GM21360 (cell line): ENCODE data around the gene IL36B.
"Not testable (repeated sequence)": the region's sequence is repeated elsewhere in the genome, so short reads cannot be mapped to it uniquely, and the experiment has no call there.

ENCODE experiments used
- ATAC-seq: cut with Tn5 transposase; IDR thresholded peaks from one replicate; pipeline ENCODE4 v1.9.1; 2021; ENCODE audit warnings: mild to moderate bottlenecking, moderate library complexity; ENCODE audit not compliant: unreplicated experiment

IL36B gene

DNA sequence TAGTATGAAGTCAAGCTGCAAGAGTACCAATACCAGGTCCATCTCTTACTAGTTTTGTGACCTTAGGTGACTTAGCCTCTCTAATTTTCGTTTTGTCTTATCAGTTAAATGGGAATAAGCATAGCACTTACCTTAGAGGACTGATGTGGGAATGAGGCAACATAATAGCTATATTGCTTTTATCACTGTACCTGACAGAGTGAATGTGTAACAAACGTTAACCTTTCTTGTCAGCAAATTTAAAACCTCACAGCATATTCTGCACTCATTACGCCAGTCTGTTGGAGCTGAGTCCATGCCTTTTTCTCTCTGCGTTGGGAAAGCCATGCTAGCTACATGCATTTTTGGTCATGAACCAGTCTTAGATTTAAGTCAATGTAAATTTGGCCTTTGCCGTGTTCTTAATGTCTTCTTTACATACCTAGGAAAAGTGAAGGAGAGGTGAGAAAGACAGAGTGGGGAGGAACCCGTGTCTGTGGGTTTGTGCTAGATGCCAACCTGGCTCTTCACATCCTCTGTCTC, at the start of gene IL36B:
Gene IL36B, minus strand, starts transcription at position 472 of the 522 bp plus-strand sequence.
- no peak for ATAC-seq

GRCh38 chr2:113102133-113102532, 49.5 kb upstream of the IL36B start:
- no peak for ATAC-seq

GRCh38 chr2:113098532-113098931, 45.9 kb upstream of the IL36B start:
- ATAC-seq: no peak

- no peak for ATAC-seq
Observed at GRCh38 chr2:113098041-113098440, 45.4 kb upstream of the IL36B start.

GRCh38 chr2:113096842-113097618, 44.4 kb upstream of the IL36B start:
- not testable (repeated sequence) for ATAC-seq

- not testable (repeated sequence) for ATAC-seq
Observed at GRCh38 chr2:113096306-113096705, 43.6 kb upstream of the IL36B start.

- ATAC-seq: no peak
Observed at GRCh38 chr2:113093613-113093977, 40.9 kb upstream of the IL36B start.

DNA sequence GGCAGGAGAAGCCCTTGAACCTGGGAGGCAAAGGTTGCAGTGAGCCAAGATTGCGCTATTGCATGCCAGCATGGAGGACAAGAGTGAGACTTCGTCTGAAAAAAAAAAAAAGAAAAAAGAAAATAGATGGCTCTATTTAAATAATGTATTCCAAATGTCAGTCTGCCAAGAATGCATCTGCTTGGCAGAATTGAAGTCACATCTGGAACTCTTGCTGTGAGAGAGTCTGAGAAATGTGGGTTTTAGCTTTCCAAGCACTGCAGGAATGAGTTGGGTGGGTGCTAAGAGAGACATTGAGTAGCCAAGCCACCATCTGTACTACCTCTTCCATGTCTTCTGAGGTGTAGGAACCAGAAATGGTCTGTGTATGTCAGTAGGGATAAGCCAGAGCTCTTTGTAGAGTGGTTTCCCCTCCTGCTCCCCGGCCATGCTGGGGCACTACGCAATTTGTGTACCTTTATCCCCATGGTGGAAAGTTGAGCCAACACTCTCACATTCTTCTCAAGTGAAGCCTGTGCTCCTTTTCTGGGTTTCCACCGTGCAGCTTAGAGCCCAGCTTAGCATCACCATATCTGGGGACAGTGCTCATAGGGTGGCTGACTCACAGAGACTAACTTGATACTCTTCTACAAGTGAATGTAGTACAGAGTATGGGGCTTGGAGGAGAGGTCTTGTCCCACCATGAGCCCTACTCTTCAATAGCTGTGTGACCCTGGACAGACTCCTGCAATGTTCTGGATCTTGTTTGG, 40.4 kb upstream of the IL36B start:
- no peak for ATAC-seq

GRCh38 chr2:113091231-113091896, 38.7 kb upstream of the IL36B start:
- ATAC-seq: no peak

DNA sequence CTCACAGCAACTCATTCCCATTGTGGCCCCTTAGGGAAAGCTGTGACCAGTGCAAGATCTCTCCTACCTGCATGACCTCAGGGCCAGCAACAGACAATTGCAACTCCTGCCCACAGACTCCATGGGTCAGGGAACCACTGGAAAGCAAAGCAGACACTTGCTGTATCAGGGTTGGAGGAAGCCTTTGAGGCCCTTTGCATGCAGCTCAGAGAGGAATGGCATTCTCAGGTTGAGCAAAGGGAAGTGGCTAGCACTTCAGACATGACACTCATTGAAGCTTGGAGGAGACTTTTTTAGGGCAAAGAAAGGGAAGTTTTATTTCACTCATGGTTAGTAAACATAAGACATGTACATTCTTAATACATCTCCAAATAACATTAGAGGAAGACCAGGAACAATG, 37.2 kb upstream of the IL36B start:
- no peak for ATAC-seq

- ATAC-seq: no peak
Observed at GRCh38 chr2:113088213-113088992, 35.7 kb upstream of the IL36B start.

DNA sequence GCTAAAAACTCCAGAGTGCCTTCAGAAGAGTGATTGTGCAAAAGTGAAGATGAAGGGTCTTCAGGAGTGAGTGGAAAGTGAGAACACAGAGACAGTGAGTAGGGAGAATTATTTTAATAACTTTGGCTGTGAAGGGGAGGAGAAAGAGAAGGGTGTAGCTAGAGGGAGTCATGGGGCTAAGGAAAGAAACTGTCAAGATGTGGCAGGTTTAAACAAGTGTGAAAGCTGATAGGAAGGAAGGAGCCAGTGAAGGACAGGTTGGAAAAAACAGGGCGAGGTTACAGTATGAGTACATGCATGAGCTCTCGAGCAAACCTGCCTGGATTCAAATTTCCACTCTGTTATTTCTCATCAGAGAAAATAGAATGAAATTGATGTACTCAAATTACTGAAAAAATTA, 32.9 kb upstream of the IL36B start:
- ATAC-seq: no peak

DNA sequence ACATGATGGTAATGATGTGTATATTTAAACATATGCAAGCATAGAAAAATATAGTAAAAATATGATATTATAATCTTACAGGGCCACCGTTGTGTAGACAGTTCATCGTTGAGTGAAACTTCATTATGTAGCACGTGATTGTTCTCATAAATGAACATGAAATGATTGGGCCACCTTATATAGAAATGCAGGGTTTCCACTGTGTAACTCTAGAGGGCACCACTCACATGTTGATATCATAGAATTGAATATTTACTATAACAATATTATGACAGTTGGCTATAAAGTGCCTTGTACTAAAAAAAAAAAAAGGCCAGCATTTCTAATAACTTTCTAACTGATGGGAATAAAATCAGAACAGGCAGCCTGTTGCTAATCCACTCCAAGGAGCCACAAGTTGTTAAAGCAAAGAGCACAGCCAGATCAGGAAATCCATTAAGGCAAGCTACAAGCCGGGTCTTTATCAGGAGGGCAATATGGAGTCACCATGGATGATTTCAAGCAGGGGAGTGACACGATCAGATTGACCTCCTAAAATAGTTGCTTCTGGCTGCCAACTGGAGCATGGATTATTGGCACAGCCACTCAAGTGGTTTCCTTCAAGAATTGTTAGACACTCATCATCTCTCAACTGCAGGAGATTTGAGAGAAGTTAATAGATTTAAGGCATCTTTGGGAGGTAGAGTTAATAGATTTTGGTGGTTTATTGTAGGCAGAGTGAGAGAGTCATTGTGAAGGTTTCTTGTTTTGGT, 31.8 kb upstream of the IL36B start:
- no peak for ATAC-seq

DNA sequence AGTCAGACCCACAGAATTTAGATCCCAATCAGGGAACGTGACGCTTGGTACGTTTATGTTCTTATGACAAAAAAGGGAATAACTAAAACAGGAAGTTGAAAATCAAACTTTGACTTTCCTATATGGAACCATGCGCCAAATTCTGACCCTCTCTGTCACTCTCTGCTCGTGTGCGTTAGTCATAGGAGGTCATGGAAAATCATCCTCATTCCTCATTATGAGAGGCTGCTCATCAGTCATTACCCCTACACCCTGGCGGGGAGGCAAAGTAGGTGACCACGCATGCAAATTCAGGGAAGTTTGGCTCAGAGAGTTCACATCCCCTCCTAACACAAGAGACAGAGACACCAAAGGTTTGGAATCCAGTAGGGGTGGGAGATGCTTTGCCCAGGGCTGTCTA, 30.6 kb upstream of the IL36B start:
- ATAC-seq: no peak

DNA sequence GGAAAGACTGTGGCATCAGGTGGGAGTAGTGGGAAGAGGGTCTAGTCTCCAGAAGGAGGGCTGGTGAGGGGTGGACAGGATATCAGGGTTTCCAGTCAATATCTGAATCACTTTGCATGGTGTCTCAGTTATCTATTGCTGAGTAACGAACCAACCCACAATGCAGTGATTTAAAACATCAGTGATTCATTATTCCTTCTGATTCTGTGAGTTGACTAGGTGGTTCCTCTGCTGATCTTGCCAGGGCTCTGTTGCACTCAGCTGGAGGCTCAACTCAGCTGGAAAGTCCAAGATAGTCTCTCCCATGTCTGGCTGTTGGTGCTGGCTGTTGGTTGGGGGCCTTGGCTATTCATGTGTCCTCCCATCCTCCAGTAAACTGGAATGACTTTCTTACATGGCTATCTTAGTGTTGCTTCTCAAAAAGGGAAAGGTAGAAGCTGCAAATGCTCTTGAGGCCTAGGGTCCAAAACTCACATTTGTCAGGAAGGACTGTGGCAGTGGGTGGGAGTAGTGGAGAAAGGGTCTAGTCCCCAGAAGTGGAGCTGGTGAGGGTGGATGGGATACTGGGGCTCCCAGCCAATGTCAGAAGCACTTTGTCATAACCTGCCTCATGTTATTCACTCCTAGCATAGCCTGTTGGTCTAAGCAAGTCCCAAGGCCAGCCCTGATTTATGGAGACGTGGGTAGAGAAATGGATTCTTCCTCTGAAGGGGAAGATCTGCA, 29.0 kb upstream of the IL36B start:
- ATAC-seq: no peak

- ATAC-seq: no peak
Observed at GRCh38 chr2:113080134-113080533, 27.5 kb upstream of the IL36B start.

DNA sequence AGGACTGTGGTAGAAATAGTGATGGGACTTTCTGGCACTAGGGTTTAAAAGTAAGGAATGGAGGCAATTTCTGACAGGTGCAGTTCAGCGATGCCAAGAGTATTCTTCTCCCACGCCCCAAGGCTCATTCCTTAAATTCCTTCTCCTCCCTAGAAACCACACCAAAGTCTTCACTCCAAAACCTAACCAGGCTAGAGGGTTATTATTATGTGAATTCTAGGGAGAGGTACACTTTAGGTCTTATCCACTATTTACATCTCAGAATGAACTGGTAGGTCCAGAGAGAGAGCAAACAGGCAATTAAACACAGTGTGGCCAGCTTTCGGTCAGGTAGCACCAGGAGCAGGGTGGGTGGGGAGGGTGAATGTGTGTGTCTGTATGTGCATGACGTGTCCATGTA, 26.5 kb upstream of the IL36B start:
- ATAC-seq: no peak

DNA sequence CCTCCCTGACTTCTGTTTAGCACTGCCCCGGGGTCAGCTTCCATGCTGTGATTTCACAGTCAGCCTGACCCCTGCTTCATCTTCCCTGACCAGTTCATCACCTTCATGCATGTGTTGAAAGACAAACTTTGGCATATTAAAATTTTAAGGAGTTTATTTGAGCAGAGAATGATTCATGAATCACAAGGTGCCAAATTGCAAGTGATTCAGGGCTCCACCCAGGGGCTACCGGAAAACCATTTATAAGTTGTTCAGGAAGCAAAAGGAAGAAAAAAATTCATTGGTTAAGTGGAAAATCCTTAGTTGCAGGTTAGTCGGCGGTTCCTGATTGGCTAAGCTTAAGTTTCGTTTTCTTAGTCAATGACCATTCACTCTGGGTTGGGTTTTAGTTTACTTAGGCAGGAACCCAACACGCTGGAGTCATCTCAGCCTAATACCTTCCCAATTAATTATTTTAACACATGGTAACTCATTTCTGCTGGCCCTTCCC, 25.7 kb upstream of the IL36B start:
- ATAC-seq: no peak

DNA sequence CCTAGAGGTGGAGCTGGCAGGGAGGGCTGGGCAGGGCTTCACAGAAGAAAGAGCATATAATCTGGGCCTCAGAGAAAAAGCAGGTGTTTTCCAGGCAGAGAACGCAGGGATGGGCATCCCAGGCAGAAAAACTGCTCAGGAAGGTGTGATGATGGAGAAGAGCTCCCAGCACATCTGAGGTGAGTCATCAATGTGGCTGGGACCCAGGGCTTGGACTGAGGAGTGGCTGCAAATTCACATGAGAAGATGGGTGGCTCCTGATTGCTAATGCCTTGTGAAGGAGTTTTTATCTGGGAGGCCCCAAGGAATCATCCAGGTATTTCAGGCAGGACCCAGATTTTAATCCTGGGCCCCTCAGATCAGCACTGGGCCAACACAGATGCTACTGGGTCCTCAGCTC, 25.3 kb upstream of the IL36B start:
- no peak for ATAC-seq
